ENCODE measurements around the gene TMEM53.

DNA sequence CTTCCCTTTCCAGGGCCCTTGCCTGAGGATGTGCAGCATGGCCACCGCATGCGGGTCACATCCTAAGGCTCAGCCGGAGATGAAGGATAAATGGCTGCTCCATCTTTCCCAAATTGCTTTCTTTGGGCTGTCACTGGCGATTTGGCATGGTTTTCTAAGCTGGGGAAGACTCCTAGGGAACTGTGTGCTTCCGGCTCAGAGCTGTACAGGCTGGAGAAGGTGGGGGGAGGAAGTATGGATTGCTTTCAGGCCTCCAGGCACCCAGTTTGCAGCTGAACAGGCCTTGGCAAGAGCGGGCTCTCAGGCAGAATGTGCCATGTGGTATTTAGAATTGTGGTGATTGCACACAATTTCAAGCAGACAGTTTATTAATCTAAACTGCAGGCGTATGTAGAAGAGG lies 48.9 kb downstream of the TMEM53 start:
- no peak for TF ChIP-seq CTCF (IDR thresholded peaks at IDR 0.05)
- no peak for TF ChIP-seq POLR2A (IDR thresholded peaks at IDR 0.05)
